GM19099 (cell line): ENCODE measurements around the gene SFRP5.

Experiments
- POLR2A ChIP-seq: IDR thresholded peaks from 3 replicates; pipeline ENCODE4 v1.6.1; 2011; ENCODE audit warnings: low read depth; ENCODE audit not compliant: insufficient read length; ENCODE audit errors: extremely low read depth

The SFRP5 gene

GRCh38 chr10:97774811-97775294 is 3.1 kb upstream of the SFRP5 start:
- no peak for TF ChIP-seq POLR2A

DNA sequence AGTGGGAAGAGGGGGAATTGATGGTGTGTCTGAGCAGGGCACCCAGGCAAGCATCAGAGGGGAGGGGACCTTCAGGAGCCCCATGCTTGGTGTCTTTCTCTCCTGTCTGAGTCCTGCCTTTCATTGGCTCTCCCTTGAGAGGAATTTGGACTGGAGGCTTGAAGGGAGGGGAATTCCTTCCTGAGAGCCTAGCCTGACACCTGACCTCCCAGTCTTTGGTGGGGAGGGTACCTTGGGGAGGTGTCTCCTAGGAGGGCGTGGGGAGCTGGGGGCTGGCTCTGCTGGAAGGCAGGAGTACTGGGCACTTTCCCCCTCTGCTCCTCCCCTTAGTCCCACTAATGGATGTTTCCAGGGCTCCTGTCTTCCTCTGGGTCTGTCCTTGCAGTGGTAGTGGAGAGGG is 1.3 kb upstream of the SFRP5 start:
- TF ChIP-seq POLR2A = no peak

DNA sequence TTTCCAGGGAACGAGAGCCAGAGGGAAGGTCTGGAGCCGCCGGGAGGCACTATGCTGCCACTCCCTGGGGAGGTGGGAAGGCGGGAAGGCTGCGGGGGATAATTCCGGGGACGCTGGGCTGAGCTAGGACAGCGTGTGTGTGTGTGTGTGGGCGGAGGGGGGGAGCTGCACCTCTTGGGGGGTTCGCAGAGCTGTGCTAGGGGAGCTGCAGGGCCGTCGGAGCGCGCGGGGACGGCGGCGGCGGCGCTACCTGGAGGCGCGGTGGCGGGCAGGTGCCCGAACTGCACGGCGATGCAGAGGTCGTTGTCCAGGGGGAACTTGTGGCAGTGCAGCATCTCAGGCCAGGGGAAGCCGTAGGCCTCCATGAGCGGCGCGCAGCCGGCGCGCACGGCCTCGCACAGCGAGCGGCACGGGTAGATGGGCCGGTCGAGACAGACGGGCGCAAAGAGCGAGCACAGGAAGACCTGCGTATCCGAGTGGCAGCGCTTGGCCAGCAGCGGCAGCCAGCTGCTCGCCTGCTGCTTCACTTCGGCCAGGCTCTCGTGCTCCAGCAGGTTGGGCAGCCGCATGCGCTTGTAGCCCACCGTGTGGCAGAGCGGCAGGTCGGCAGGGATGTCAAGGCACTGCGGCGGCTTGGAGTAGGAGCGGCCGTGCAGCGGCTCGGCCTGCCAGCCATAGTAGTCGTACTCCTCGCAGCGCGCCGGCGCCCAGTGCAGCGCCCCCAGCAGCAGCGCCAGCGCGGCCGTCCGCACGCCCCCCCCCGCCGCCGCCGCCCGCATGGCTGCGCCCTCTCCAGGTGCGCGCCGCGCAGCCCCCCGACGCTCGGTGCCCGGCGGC is 526 bp downstream of the SFRP5 start:
- no peak for TF ChIP-seq POLR2A

- no peak for TF ChIP-seq POLR2A
These were observed 1.5 kb downstream of the SFRP5 start for GRCh38 chr10:97770255-97770654.

- TF ChIP-seq POLR2A = no peak
These were observed 3.2 kb downstream of the SFRP5 start for GRCh38 chr10:97768322-97769315.

DNA sequence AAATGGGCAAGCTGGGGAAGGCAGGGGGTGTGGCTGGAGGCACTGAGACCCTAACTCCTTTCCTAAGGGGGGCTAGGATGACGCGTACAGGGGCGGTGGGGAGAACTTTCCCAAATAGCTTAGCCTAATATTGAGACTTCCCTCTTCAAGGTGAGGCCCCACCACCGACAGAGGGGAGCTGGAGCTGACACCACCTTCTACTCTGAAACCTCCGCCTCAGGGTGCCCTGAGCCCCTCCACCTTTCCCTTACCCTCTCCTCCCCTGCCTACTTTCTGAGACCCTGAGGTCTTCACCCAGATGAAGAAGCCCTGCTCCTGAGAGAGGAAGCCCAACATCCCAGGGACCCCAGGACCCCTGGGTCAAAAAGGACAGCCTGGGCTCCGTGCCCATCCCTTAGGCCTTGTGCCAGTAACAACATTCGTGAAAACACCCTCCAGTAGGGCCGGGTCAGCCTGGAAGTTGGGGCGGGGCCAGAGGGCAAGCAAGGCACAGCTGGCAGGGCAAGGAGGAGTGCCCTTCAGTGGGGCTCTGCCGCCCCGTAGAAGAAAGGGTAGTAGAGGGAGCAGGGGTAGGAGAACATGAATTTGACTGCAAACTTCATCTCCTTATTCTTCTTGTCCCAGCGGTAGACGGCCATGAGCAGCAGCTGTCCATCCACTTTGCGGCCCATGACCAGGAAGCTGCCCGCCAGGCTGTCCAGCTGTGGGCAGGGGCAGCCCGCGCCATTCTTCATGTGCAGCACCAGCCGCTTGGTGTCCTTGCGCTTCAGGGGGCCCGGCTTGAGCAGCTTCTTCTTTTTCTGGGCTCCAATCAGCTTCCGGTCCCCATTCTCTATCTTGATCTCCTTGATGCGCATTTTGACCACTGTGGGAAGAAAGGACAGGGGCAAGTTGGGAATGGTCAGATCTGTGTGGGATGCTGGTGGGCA is 4.5 kb downstream of the SFRP5 start:
- TF ChIP-seq POLR2A = no peak

- no peak for TF ChIP-seq POLR2A
These were observed 5.5 kb downstream of the SFRP5 start for GRCh38 chr10:97766106-97766810.

DNA sequence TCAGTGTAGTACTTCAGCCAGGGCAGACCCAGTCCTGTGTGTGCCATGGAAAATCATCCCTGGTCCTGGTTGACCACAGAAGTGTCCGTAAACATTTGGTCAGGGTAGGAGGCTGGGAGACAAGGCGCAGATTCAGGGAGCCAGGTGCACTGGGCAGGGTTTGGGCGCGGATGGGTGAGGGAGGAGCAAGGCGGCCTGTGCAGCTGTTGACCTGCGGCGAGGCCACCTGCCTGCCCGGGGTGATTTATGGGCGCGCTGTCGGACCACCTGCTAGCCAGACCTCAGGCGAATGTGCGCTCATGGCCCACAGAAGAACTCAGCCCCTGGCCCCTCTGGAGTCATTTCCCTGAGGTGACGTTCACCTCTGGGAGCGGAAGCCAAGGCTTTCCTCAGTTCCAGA is 6.6 kb downstream of the SFRP5 start:
- no peak for TF ChIP-seq POLR2A

GRCh38 chr10:97764519-97764931 is 7.3 kb downstream of the SFRP5 start:
- no peak for TF ChIP-seq POLR2A

DNA sequence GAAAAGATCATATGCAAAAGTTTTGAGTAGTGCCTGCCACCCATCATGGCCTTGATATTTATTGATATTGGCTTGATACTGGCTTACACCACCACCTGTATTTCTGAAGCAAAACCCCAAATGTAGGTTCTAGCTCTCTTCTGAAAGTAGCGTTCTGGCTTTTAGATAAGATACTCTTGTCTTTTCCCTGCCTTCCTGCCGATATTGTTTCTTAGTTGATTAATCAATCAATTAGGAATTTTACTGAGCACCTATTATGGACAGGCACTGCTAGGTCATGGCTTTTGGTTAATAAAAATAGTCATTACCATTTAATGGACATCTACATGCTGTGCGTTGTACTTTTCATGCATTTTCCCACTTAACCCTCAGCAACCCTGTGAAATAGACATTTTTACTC is 7.9 kb downstream of the SFRP5 start:
- TF ChIP-seq POLR2A = no peak

DNA sequence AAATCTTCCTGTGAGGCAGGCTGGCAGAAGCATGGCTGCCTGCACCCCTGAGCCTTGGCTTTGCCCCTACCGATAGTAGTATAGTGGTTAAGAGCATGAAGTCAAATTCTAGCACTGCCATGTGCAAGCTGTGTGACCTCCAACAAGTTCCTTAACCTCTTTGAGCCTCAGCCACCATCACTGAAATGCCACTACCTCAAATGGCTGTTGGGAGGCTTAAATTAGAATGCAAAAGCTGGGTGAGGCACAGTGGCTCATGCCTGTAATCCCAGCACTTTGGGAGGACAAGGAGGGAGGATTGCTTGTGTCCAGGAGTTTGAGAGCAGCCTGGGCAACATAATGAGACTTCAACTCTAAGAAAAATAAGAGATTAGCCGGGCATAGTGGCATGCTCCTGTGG is 8.4 kb downstream of the SFRP5 start:
- no peak for TF ChIP-seq POLR2A

- TF ChIP-seq POLR2A = no peak
These were observed 9.0 kb downstream of the SFRP5 start for GRCh38 chr10:97762816-97763215.

GRCh38 chr10:97762056-97762455 is 9.7 kb downstream of the SFRP5 start:
- TF ChIP-seq POLR2A = no peak

DNA sequence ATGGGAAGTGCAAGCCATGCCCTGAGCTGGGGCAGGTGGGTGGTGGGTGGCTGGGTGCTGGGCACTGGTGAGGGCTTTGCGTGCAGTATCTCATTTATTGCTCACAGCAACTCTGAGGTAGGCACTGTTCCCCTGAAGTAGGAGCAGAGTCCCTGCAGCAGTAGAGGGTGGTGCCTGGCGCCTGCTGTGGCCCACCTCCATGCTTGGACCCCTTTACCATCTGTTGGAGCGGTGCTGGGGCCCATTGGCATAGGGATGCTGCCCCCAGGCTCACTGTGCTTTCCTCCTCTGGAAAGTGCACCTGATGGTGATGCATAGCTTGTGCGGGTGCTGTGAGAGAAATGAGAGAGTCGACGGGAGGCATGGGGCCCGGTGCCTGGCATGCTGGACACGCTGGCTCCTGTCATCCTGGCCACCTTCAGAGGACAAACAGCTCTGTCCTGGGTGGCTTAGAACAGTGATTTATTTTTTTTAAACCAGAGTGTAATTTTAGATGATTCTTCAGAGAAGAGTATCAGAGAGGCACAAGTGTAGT is 10.4 kb downstream of the SFRP5 start:
- TF ChIP-seq POLR2A = no peak
